Measurements from ENCODE around the gene NOL6. TPM values are rescaled to one million over a fixed set of nuclear protein-coding genes. Genes with fewer than 3 reads are reported as not detected.

Gene NOL6
- total RNA-seq, 1 donor from 2014 or later, result 60.1 TPM

DNA sequence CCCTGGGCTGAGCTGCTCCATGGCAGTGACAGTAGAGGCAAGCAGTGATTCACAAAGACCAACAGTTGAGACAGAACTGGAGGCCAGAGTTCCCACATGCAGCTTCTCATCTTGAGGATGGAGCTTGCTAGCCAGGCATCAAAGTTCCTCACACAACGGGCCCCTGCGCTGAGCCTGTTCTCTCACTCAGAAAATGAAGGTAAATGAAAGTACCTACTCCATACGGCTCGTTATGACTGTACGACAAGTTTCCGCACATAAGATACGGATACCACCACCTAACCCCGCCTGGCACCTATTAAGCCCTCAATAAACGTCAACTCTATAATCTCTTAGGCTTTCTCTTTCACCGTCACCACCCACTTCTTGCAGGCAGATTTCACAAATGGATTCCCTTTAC, 12.9 kb downstream of the NOL6 start:
- Mint-ChIP-seq H3K4me1 (ENCODE audit: low read depth, unreplicated experiment) (peaks cover 2% of the 10 kb centered on the region), H3K27me3 (ENCODE audit: low read depth, unreplicated experiment) (no peaks in the 10 kb centered on the region), H3K4me3 (ENCODE audit: unreplicated experiment) (no peak overlapping the region), H3K36me3 (ENCODE audit: low read depth, unreplicated experiment) (peaks cover 15% of the 10 kb centered on the region), H3K9me3 (ENCODE audit: unreplicated experiment) (no peaks in the 10 kb centered on the region), H3K27ac (ENCODE audit: unreplicated experiment) (no peak overlapping the region)
- Histone ChIP-seq H3K79me2 (ENCODE audit: insufficient read depth, low read length) (peaks cover 2% of the 10 kb centered on the region), H3K4me3 (ENCODE audit: insufficient read depth, low read depth, low read length) (no peak overlapping the region), H3K4me2 (ENCODE audit: low read length) (no peak overlapping the region), H2AFZ (ENCODE audit: low read depth, low read length) (no peak overlapping the region), H3K9ac (ENCODE audit: low read length) (no peak overlapping the region), H3K4me1 (ENCODE audit: insufficient read depth, low read length) (peaks cover 12% of the 10 kb centered on the region), H3K27ac (ENCODE audit: low read depth, low read length) (no peak overlapping the region), H3K27me3 (ENCODE audit: insufficient read depth, low read length) (no peaks in the 10 kb centered on the region), H3K9me3 (ENCODE audit: insufficient read depth, low read depth, low read length) (no peaks in the 10 kb centered on the region), H4K20me1 (ENCODE audit: insufficient read depth, low read length) (peaks cover 57% of the 10 kb centered on the region), H3K36me3 (ENCODE audit: insufficient read depth, low read length) (peaks cover 46% of the 10 kb centered on the region)
- FAIRE-seq, result no peak
- no peak for TF ChIP-seq EZH2 (IDR thresholded peaks at IDR 0.05; ENCODE audit: insufficient read depth, low read length)
- TF ChIP-seq, protein P1, sequence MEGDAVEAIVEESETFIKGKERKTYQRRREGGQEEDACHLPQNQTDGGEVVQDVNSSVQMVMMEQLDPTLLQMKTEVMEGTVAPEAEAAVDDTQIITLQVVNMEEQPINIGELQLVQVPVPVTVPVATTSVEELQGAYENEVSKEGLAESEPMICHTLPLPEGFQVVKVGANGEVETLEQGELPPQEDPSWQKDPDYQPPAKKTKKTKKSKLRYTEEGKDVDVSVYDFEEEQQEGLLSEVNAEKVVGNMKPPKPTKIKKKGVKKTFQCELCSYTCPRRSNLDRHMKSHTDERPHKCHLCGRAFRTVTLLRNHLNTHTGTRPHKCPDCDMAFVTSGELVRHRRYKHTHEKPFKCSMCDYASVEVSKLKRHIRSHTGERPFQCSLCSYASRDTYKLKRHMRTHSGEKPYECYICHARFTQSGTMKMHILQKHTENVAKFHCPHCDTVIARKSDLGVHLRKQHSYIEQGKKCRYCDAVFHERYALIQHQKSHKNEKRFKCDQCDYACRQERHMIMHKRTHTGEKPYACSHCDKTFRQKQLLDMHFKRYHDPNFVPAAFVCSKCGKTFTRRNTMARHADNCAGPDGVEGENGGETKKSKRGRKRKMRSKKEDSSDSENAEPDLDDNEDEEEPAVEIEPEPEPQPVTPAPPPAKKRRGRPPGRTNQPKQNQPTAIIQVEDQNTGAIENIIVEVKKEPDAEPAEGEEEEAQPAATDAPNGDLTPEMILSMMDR (IDR thresholded peaks at IDR 0.05; ENCODE audit: insufficient read depth, low read depth, low read length), result no peak
- DNase-seq (ENCODE audit: low read depth), result no peak

DNA sequence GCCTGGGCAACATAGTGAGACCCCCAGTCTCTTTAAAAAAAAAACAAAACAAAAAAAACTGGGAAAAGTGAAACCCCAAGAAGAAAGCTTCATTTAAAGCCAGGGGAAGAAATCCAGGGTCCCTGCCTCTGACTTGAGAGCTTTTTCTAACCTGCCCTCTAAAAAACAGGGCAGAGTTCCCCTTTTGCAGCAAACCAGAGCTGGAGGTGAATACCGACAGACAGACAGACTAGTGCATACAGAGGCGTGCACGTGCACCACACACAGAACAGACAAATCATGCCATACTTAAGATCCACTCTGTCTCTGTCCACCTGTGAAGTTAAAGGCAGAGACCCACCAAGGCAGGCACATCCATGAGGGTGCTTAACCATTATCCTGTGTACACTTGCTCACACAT, 14.6 kb downstream of the NOL6 start:
- H3K4me2 ChIP-seq (ENCODE audit: low read length), result peak overlapping the region; percentile 34
- H3K36me3 ChIP-seq (ENCODE audit: insufficient read depth, low read length), result peaks cover 30% of the 10 kb centered on the region
- TF ChIP-seq, protein P1 (IDR thresholded peaks at IDR 0.05; ENCODE audit: insufficient read depth, low read depth, low read length), result no peak
- TF ChIP-seq EZH2 (IDR thresholded peaks at IDR 0.05; ENCODE audit: insufficient read depth, low read length), result no peak
- no peak for DNase-seq (ENCODE audit: low read depth)
- H3K27ac ChIP-seq (ENCODE audit: low read depth, low read length), result no peak overlapping the region
- H3K4me1 ChIP-seq (ENCODE audit: insufficient read depth, low read length), result peaks cover 12% of the 10 kb centered on the region
- peaks cover 12% of the 10 kb centered on the region for H3K36me3 Mint-ChIP-seq (ENCODE audit: low read depth, unreplicated experiment)
- no peaks in the 10 kb centered on the region for H3K27me3 Mint-ChIP-seq (ENCODE audit: low read depth, unreplicated experiment)
- no peak overlapping the region for H3K4me3 ChIP-seq (ENCODE audit: insufficient read depth, low read depth, low read length)
- no peak overlapping the region for H3K9ac ChIP-seq (ENCODE audit: low read length)
- H3K79me2 ChIP-seq (ENCODE audit: insufficient read depth, low read length), result no peaks in the 10 kb centered on the region
- no peak for FAIRE-seq
- peaks cover 2% of the 10 kb centered on the region for H3K4me1 Mint-ChIP-seq (ENCODE audit: low read depth, unreplicated experiment)
- H3K9me3 ChIP-seq (ENCODE audit: insufficient read depth, low read depth, low read length), result no peaks in the 10 kb centered on the region
- H2AFZ ChIP-seq (ENCODE audit: low read depth, low read length), result no peak overlapping the region
- peaks cover 40% of the 10 kb centered on the region for H4K20me1 ChIP-seq (ENCODE audit: insufficient read depth, low read length)
- H3K9me3 Mint-ChIP-seq (ENCODE audit: unreplicated experiment), result no peaks in the 10 kb centered on the region
- no peaks in the 10 kb centered on the region for H3K27me3 ChIP-seq (ENCODE audit: insufficient read depth, low read length)
- no peak overlapping the region for H3K4me3 Mint-ChIP-seq (ENCODE audit: unreplicated experiment)
- no peak overlapping the region for H3K27ac Mint-ChIP-seq (ENCODE audit: unreplicated experiment)

DNA sequence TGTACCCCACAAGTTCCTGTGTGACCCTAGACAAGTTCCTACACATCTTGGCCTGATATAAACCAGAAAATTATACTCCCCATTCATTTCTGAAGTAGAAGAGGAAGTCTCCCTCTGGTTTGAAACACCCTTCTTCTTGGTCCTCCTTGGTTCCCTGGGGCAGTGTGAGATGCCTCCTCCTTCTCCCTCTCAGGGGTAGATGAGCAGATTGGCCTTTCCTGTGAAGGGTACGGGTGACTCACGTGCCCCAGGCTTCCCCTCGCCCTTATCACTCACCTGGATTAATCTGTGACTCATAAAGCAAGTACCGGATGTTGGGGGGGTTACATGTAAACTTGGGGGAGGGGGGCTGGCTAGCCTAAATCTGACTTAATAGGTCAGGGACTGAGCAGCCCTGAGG, 15.3 kb downstream of the NOL6 start:
- Mint-ChIP-seq H3K27ac (ENCODE audit: unreplicated experiment) (peak overlapping the region; percentile 62), H3K36me3 (ENCODE audit: low read depth, unreplicated experiment) (peaks cover 11% of the 10 kb centered on the region), H3K9me3 (ENCODE audit: unreplicated experiment) (no peaks in the 10 kb centered on the region), H3K27me3 (ENCODE audit: low read depth, unreplicated experiment) (no peaks in the 10 kb centered on the region), H3K4me1 (ENCODE audit: low read depth, unreplicated experiment) (peaks cover 2% of the 10 kb centered on the region), H3K4me3 (ENCODE audit: unreplicated experiment) (no peak overlapping the region)
- H3K4me2 ChIP-seq (ENCODE audit: low read length), result peak overlapping the region; percentile 34
- no peak overlapping the region for H3K27ac ChIP-seq (ENCODE audit: low read depth, low read length)
- no peak for FAIRE-seq
- peak; percentile 25 for DNase-seq (ENCODE audit: low read depth)
- peaks cover 14% of the 10 kb centered on the region for H3K4me1 ChIP-seq (ENCODE audit: insufficient read depth, low read length)
- H3K9ac ChIP-seq (ENCODE audit: low read length), result peak overlapping the region; percentile 16
- peaks cover 24% of the 10 kb centered on the region for H3K36me3 ChIP-seq (ENCODE audit: insufficient read depth, low read length)
- H3K4me3 ChIP-seq (ENCODE audit: insufficient read depth, low read depth, low read length), result no peak overlapping the region
- no peak overlapping the region for H2AFZ ChIP-seq (ENCODE audit: low read depth, low read length)
- no peaks in the 10 kb centered on the region for H3K79me2 ChIP-seq (ENCODE audit: insufficient read depth, low read length)
- no peaks in the 10 kb centered on the region for H3K27me3 ChIP-seq (ENCODE audit: insufficient read depth, low read length)
- no peak for TF ChIP-seq EZH2 (IDR thresholded peaks at IDR 0.05; ENCODE audit: insufficient read depth, low read length)
- TF ChIP-seq, protein P1 (IDR thresholded peaks at IDR 0.05; ENCODE audit: insufficient read depth, low read depth, low read length), result no peak
- H3K9me3 ChIP-seq (ENCODE audit: insufficient read depth, low read depth, low read length), result no peaks in the 10 kb centered on the region
- peaks cover 34% of the 10 kb centered on the region for H4K20me1 ChIP-seq (ENCODE audit: insufficient read depth, low read length)
